Subcutaneous adipose tissue (tissue), 4 donors: ENCODE measurements around the gene FAM89B. TPM values are rescaled to one million over a fixed set of nuclear protein-coding genes. Genes with fewer than 3 reads are reported as not detected.

Experiments
- total RNA-seq, 4 donors: library from RNA; depleted of rRNA; stranded (reverse); fragments of >200 nt; gene quantifications; one replicate each; pipeline ENCODE4 v1.1.0, GENCODE V29; 2016
- TF ChIP-seq, protein P1 (sequence below): fragments of 450-650 bp; IDR thresholded peaks from one replicate; pipeline ENCODE4 v1.5.1; 2016; ENCODE audit warnings: low read depth, mild to moderate bottlenecking, control low read depth, antibody characterized with exemption, moderate library complexity

FAM89B gene
- total RNA-seq, 4 donors from 2014 or later, result 15.2 to 48.8 (median 31.0) TPM

DNA sequence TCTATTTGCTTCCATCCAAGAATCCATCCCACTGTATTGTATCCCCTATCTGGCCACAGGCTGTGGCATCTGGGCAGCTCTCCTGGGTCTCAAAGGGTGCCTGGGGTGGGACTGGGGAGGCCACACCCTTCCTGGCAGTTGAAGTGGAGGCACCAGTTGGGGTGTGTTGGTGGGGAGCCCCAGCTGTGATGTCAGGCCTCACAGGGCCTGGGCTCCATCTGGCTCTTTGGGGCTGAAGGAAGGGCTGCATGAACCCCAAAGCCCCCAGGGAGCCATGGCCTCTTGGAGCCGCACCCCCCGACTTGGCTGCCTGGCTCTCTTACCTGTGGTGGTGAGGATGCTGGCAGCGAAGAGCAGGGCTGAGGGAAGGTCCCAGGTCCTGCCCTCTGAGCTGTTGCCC is 22.8 kb downstream of the FAM89B start:
- TF ChIP-seq, protein P1, sequence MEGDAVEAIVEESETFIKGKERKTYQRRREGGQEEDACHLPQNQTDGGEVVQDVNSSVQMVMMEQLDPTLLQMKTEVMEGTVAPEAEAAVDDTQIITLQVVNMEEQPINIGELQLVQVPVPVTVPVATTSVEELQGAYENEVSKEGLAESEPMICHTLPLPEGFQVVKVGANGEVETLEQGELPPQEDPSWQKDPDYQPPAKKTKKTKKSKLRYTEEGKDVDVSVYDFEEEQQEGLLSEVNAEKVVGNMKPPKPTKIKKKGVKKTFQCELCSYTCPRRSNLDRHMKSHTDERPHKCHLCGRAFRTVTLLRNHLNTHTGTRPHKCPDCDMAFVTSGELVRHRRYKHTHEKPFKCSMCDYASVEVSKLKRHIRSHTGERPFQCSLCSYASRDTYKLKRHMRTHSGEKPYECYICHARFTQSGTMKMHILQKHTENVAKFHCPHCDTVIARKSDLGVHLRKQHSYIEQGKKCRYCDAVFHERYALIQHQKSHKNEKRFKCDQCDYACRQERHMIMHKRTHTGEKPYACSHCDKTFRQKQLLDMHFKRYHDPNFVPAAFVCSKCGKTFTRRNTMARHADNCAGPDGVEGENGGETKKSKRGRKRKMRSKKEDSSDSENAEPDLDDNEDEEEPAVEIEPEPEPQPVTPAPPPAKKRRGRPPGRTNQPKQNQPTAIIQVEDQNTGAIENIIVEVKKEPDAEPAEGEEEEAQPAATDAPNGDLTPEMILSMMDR, result no peak

DNA sequence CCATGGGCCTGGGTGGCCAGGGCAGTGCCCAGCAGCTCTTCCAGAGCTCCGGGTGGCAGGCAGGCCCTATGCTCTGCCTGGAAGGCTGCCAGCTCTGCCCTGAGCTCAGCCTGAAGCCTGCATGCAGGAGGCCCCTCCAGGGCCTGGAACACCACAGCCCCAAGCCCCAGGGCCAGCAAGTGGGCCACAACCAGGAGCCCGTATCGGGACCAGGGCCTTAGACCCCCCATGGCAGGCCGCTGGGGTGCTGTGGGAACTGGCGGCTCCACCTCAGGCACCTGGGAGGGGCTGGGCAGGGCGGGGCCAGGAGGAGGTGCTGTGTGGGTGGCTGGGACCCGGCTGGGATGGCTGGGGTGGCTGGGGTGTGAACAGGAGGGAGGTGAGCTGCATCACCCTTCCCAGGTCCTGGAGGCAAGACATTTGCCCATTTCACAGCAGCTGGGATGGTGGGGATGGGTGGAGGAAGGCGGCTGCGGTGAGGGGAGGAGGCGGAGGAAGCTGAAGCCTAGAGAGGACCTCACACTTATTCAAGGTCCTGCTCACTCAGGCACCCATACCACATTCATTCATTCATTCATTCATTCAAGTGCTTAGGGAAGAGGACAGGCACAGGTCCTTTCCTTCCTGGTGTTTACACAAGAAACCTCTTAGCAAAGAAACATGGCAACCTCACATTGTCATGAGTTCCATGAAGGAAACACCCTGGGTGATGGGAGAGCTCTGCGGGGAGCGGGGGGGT is 23.4 kb downstream of the FAM89B start, which contains the start of gene KCNK7:
KCNK7 (minus strand) TSS at position 258 of the 739 bp plus-strand sequence; CDS start at position 230, 28 bp downstream.
- TF ChIP-seq, protein P1, result no peak

DNA sequence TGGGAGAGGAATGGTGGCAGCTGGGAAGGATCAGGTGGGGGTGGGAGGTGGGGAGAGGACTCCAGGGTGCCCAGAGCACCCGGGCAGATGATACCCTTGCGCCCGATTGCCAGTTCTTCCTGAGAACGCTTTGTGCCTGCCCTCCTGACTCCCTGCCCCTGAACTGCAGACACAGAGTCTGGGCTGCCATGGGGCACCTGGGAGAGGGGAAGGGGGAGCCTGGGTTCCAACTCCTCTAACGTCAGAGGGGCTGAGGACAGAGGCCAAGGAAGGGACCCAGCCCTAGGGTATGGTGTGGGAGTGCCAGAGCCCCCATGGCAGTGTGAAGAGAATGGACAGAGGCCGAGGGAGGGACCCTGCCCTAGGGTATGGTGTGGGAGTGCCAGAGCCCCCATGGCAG is 24.2 kb downstream of the FAM89B start:
- TF ChIP-seq, protein P1, result no peak

DNA sequence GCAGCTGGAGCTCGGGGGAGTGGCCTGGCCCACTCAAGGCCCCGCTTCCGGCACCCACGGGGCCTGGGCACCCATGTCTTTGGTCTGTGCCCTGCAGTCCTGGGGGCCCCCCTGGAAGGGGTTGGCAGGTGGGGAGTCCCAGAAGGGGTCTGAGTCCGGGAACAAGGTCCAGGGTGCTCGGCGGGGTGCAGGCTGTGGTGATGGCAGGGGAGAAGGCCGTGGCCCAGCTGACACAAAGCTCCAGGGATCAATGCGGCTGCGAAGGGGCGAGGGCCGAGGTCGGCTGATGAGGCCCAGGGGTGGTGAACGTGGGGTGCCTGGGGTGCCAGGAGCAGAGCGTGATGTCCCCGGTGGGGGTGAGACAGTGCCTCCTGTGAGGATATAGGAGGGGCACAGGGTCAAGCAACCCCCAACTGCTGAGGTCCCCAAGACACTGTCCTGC is 25.9 kb downstream of the FAM89B start:
- TF ChIP-seq, protein P1, result no peak

- TF ChIP-seq, protein P1, result no peak
Observed at GRCh38 chr11:65599216-65599954, 27.0 kb downstream of the FAM89B start.

GRCh38 chr11:65599955-65600246 is 27.6 kb downstream of the FAM89B start:
- TF ChIP-seq, protein P1, result no peak

GRCh38 chr11:65604258-65604657 is 31.9 kb downstream of the FAM89B start:
- TF ChIP-seq, protein P1, result no peak
